Measurements from ENCODE around the gene DENND5A.
"Not testable (repeated sequence)": the region's sequence is repeated elsewhere in the genome, so short reads cannot be mapped to it uniquely, and the experiment has no call there.

- TF ChIP-seq CTCF, POLR2A (IDR thresholded peaks at IDR 0.05): not testable (repeated sequence)
Observed at GRCh38 chr11:9209604-9210003, 55.5 kb downstream of the DENND5A start.

Measured in esophagus squamous epithelium (tissue), 4 donors.